SK-N-SH treated with all-trans-retinoic acid at 6 μM for 48 hours (cell line): ENCODE measurements around the gene GRK3.

Experiments used
- ARNTL ChIP-seq: fragments of 450-650 bp; formaldehyde crosslinking; IDR thresholded peaks from 2 replicates; pipeline ENCODE4 v1.5.0; 2020; ENCODE audit warnings: low read depth, mild to moderate bottlenecking, moderate library complexity, borderline replicate concordance
- TF ChIP-seq, protein P1 (sequence below): fragments of 250-450 bp; sonication (Bioruptor Pico); IDR thresholded peaks from 2 replicates; pipeline ENCODE4 v1.5.1; 2021; ENCODE audit warnings: mild to moderate bottlenecking, moderate library complexity
- TF ChIP-seq, protein P2 (sequence below): fragments of 250-450 bp; sonication (Bioruptor Pico); IDR thresholded peaks from 2 replicates; pipeline ENCODE4 v1.8.0; 2020; ENCODE audit warnings: mild to moderate bottlenecking, moderate library complexity, borderline replicate concordance

DNA sequence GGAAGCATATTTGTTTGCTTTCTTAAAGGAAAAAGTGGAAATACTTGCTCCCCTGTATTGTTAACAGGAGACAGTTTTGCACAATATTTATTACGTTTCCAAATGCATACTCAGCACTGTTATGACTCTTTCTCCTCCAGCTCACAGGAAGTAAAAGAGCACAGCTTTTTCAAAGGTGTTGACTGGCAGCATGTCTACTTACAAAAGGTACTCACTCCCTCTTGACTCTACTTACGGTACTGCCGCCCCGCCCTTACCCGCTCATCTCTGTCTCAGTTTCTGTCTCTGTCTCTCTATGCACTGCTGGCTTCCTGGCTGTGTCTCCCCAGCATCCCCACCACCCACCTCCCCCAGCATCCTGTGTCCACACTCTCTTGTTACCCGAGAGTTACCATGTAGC is 145.3 kb downstream of the GRK3 start:
- TF ChIP-seq, protein P1, sequence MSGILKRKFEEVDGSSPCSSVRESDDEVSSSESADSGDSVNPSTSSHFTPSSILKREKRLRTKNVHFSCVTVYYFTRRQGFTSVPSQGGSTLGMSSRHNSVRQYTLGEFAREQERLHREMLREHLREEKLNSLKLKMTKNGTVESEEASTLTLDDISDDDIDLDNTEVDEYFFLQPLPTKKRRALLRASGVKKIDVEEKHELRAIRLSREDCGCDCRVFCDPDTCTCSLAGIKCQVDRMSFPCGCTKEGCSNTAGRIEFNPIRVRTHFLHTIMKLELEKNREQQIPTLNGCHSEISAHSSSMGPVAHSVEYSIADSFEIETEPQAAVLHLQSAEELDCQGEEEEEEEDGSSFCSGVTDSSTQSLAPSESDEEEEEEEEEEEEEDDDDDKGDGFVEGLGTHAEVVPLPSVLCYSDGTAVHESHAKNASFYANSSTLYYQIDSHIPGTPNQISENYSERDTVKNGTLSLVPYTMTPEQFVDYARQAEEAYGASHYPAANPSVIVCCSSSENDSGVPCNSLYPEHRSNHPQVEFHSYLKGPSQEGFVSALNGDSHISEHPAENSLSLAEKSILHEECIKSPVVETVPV (CRISPR knock-in tag) = no peak
- TF ChIP-seq, protein P2, sequence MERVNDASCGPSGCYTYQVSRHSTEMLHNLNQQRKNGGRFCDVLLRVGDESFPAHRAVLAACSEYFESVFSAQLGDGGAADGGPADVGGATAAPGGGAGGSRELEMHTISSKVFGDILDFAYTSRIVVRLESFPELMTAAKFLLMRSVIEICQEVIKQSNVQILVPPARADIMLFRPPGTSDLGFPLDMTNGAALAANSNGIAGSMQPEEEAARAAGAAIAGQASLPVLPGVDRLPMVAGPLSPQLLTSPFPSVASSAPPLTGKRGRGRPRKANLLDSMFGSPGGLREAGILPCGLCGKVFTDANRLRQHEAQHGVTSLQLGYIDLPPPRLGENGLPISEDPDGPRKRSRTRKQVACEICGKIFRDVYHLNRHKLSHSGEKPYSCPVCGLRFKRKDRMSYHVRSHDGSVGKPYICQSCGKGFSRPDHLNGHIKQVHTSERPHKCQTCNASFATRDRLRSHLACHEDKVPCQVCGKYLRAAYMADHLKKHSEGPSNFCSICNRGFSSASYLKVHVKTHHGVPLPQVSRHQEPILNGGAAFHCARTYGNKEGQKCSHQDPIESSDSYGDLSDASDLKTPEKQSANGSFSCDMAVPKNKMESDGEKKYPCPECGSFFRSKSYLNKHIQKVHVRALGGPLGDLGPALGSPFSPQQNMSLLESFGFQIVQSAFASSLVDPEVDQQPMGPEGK (CRISPR knock-in tag) = no peak
- TF ChIP-seq ARNTL (CRISPR knock-in tag) = no peak
